ENCODE data around the gene RELN. TPM values are rescaled to one million over a fixed set of nuclear protein-coding genes. Genes with fewer than 3 reads are reported as not detected.

RELN gene
- total RNA-seq, 1 donor from 2014 or later = 5.4 TPM

DNA sequence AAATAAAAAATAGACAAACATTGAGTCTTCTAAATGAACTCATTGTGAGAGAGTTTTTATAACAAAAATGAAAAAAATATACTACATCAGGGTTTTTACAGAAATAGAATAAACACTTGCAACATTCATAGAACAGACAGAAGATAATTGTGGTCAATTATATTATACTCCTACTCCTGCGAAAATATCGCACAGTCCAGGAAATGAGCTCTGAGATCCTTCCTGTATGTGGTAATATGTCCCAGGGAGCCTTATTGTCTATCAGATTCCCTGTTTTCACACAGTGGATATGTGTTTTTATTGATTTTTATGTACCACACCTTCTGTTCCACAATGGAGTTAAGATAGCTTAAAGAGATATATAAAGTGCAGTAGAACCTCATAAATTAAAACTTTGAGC, 27.5 kb upstream of the RELN start:
- H3K4me1 Mint-ChIP-seq (ENCODE audit: low read depth) = no peaks in the 10 kb centered on the region
- no peaks in the 10 kb centered on the region for H3K27me3 Mint-ChIP-seq
- no peaks in the 10 kb centered on the region for H3K9me3 Mint-ChIP-seq (ENCODE audit: low read depth)
- DNase-seq (ENCODE audit: low spot score, unreplicated experiment) = no peak
- H3K27ac Mint-ChIP-seq = no peak overlapping the region
- TF ChIP-seq, protein P1, sequence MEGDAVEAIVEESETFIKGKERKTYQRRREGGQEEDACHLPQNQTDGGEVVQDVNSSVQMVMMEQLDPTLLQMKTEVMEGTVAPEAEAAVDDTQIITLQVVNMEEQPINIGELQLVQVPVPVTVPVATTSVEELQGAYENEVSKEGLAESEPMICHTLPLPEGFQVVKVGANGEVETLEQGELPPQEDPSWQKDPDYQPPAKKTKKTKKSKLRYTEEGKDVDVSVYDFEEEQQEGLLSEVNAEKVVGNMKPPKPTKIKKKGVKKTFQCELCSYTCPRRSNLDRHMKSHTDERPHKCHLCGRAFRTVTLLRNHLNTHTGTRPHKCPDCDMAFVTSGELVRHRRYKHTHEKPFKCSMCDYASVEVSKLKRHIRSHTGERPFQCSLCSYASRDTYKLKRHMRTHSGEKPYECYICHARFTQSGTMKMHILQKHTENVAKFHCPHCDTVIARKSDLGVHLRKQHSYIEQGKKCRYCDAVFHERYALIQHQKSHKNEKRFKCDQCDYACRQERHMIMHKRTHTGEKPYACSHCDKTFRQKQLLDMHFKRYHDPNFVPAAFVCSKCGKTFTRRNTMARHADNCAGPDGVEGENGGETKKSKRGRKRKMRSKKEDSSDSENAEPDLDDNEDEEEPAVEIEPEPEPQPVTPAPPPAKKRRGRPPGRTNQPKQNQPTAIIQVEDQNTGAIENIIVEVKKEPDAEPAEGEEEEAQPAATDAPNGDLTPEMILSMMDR (IDR thresholded peaks at IDR 0.05; ENCODE audit: unreplicated experiment) = no peak
- no peak overlapping the region for H3K4me3 Mint-ChIP-seq (ENCODE audit: low read depth)
- H3K36me3 Mint-ChIP-seq (ENCODE audit: insufficient read depth) = no peaks in the 10 kb centered on the region

DNA sequence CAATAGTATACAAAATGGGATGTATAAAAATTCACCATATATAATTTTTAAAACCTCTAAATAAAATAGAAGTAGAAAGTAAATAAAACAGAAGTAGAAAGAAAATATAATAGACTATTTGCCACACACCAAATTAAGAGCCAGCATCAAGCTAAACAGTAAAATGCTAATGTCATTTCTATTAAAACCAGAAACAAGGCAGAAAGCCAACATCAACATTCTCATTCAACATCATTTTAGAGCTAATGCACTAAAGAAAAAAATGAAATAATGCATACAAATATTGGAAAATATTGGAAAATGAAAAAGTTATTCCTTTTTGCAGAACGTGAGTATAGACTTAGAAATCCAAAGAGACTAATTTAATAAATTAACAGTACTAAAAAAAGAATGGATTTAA, 23.4 kb upstream of the RELN start:
- Mint-ChIP-seq H3K4me3 (ENCODE audit: low read depth) (no peak overlapping the region), H3K27ac (no peak overlapping the region), H3K4me1 (ENCODE audit: low read depth) (peaks cover 8% of the 10 kb centered on the region), H3K9me3 (ENCODE audit: low read depth) (no peaks in the 10 kb centered on the region), H3K27me3 (no peaks in the 10 kb centered on the region), H3K36me3 (ENCODE audit: insufficient read depth) (no peaks in the 10 kb centered on the region)
- no peak for DNase-seq (ENCODE audit: low spot score, unreplicated experiment)
- TF ChIP-seq, protein P1 (IDR thresholded peaks at IDR 0.05; ENCODE audit: unreplicated experiment) = no peak

DNA sequence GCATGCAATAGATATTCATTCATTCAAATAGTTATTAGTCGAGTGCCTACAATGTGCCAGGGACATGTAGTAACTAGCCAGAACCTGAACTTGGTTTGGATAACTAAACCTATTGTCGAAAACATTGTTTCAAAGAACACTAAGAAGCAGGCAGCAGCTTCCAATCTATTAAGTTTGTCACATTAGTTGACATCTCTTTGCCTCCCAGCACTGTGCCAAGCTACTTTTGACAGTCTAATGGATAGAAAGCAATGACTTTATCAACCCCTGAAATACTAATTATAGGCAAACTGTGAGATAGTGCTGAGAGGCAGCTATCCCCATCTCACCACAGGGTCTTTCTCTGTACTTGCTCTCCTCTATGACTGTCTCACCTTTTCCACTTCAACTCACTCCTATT, 22.4 kb upstream of the RELN start:
- TF ChIP-seq, protein P1 (IDR thresholded peaks at IDR 0.05; ENCODE audit: unreplicated experiment) = no peak
- peaks cover 8% of the 10 kb centered on the region for H3K4me1 Mint-ChIP-seq (ENCODE audit: low read depth)
- DNase-seq (ENCODE audit: low spot score, unreplicated experiment) = no peak
- H3K36me3 Mint-ChIP-seq (ENCODE audit: insufficient read depth) = no peaks in the 10 kb centered on the region
- no peak overlapping the region for H3K4me3 Mint-ChIP-seq (ENCODE audit: low read depth)
- H3K27ac Mint-ChIP-seq = no peak overlapping the region
- H3K27me3 Mint-ChIP-seq = no peaks in the 10 kb centered on the region
- no peaks in the 10 kb centered on the region for H3K9me3 Mint-ChIP-seq (ENCODE audit: low read depth)

DNA sequence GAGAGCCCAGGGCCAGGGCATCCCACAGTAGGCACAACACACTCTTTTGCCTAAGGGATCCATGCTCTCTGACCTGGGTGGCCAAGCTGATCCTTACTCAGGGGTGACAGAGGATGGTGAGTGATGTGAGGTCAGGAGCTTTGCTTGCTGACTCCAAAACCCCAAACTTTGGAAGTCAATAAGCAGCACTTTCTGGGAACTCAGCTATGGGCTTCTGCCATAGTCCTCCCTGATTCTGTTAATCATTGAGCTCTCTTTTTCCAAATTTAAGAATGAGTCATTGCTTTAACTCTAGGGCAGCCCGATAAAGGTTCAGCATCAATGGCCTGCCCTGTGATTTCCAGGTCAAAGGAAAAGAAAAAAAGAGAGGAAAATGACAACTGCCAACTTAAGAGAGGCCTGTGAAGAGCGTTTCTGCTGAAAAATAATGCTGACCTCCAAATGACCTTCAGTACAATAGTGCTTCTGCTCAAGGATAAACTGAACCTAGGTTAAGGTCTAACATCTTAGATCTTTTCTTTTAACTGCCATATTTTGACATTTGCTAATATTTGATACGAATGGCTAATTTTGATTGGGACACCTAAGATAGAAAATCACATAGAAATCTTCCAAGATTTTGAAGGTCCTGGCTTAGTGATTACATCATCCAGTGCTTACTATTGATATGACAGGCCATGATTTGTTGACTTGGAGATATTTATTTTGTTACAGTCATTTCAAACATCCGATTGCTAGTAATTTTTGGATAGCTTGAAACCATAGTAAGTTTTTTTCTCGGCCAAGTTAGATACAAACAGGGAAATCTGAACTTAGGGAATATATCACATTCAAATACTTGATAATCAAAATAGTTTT, 20.8 kb upstream of the RELN start:
- peaks cover 8% of the 10 kb centered on the region for H3K4me1 Mint-ChIP-seq (ENCODE audit: low read depth)
- no peak for DNase-seq (ENCODE audit: low spot score, unreplicated experiment)
- H3K27me3 Mint-ChIP-seq = no peaks in the 10 kb centered on the region
- TF ChIP-seq, protein P1 (IDR thresholded peaks at IDR 0.05; ENCODE audit: unreplicated experiment) = no peak
- H3K4me3 Mint-ChIP-seq (ENCODE audit: low read depth) = no peak overlapping the region
- no peak overlapping the region for H3K27ac Mint-ChIP-seq
- no peaks in the 10 kb centered on the region for H3K36me3 Mint-ChIP-seq (ENCODE audit: insufficient read depth)
- H3K9me3 Mint-ChIP-seq (ENCODE audit: low read depth) = peaks cover 4% of the 10 kb centered on the region

DNA sequence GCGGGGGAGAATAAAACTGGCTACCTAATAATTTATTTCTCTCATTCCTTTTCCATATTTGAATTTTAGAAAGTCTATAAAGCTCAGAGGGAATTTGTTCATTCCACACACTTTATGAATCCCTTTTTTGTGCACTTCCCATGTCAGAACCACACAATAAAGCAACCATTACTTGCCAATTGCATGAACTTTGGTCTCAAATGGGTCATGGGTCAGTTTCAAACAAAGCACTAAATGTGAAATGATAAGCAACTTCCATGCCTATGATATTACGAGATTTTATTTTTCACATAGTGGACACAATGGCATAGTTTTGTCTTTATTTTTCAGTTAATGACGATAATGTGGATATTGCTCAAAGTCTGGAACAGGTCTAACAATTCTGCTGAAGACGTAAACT, 18.6 kb upstream of the RELN start:
- H3K27ac Mint-ChIP-seq = no peak overlapping the region

More for the DNA sequence above, 18.6 kb upstream of the RELN start:
- TF ChIP-seq, protein P1 (IDR thresholded peaks at IDR 0.05; ENCODE audit: unreplicated experiment) = no peak
- H3K4me3 Mint-ChIP-seq (ENCODE audit: low read depth) = no peak overlapping the region
- DNase-seq (ENCODE audit: low spot score, unreplicated experiment) = no peak
- no peaks in the 10 kb centered on the region for H3K27me3 Mint-ChIP-seq
- peaks cover 4% of the 10 kb centered on the region for H3K9me3 Mint-ChIP-seq (ENCODE audit: low read depth)
- no peaks in the 10 kb centered on the region for H3K36me3 Mint-ChIP-seq (ENCODE audit: insufficient read depth)
- H3K4me1 Mint-ChIP-seq (ENCODE audit: low read depth) = peaks cover 8% of the 10 kb centered on the region

All from progenitor cell of endocrine pancreas (in vitro differentiated cells).